HepG2 (cell line): ENCODE data around the gene ATG16L2. TPM values are rescaled to one million over a fixed set of nuclear protein-coding genes. Genes with fewer than 3 reads are reported as not detected.
A peak's percentile ranks its signal among the peaks of the same experiment; 100 is the strongest.

Experiments
- HDAC2 ChIP-seq: sonication (generic); formaldehyde crosslinking; IDR thresholded peaks from 2 replicates; pipeline ENCODE4 v1.4.0; 2020; ENCODE audit warnings: missing genetic modification reagents
- POLR2AphosphoS5 ChIP-seq: IDR thresholded peaks from 2 replicates; pipeline ENCODE4 v1.6.1; 2012; ENCODE audit warnings: low read depth, low read length
- RAD51 ChIP-seq: fragments of 450-650 bp; IDR thresholded peaks from 2 replicates; pipeline ENCODE4 v1.6.1; 2016; ENCODE audit warnings: borderline replicate concordance
- RELA ChIP-seq: sonication (generic); formaldehyde crosslinking; IDR thresholded peaks from 2 replicates; pipeline ENCODE4 v1.4.0; 2020; ENCODE audit warnings: missing genetic modification reagents
- SSRP1 ChIP-seq: IDR thresholded peaks from 2 replicates; pipeline ENCODE4 v1.6.1; 2016; ENCODE audit warnings: control low read depth
- TBL1XR1 ChIP-seq: fragments of 150-350 bp; IDR thresholded peaks from 2 replicates; pipeline ENCODE4 v1.6.1; 2014; ENCODE audit warnings: borderline replicate concordance, low read length; ENCODE audit not compliant: partially characterized antibody
- ZNF10 ChIP-seq: sonication (generic); formaldehyde crosslinking; IDR thresholded peaks from 2 replicates; pipeline ENCODE4 v1.4.0; 2020; ENCODE audit warnings: mild to moderate bottlenecking, low read depth, missing genetic modification reagents, borderline replicate concordance
- ZNF136 ChIP-seq: sonication (generic); formaldehyde crosslinking; IDR thresholded peaks from 2 replicates; pipeline ENCODE4 v1.8.1; 2022; ENCODE audit warnings: low read depth, mild to moderate bottlenecking, moderate library complexity, missing genetic modification reagents
- polyA plus RNA-seq, 8 experiments: library from polyadenylated mRNA; depleted of rRNA in 3 of 8; stranded (reverse) in 7 of 8; unstranded in 1 of 8; fragments of >200 nt; fragmentation: Illumina TruSeq in 4 of 8; extraction: Trizol in 4 of 8; gene quantifications; 2 replicates each; pipeline versions ENCODE4 v1.2.1 to v1.2.3, GENCODE V29; 2011 to 2016; ENCODE audit warnings: low read depth in 4 of 8, missing spikeins in 1 of 8, mixed read lengths in 1 of 8; ENCODE audit not compliant: insufficient read depth in 1 of 8
- total RNA-seq, 5 experiments: library from RNA; depleted of rRNA; stranded (reverse); fragments of >200 nt; fragmentation: Illumina TruSeq; extraction: Trizol; gene quantifications; 2 replicates each; pipeline ENCODE4 v1.2.3, GENCODE V29; 2016; ENCODE audit warnings: low read depth in 1 of 5
- TF ChIP-seq, protein P1 (sequence below): sonication (generic); formaldehyde crosslinking; IDR thresholded peaks from 2 replicates; pipeline ENCODE4 v1.5.0; 2020; ENCODE audit warnings: mild to moderate bottlenecking, missing genetic modification reagents
- TF ChIP-seq, protein P2 (sequence below): sonication (generic); formaldehyde crosslinking; IDR thresholded peaks from 2 replicates; pipeline ENCODE4 v1.4.0; 2020; ENCODE audit warnings: missing genetic modification reagents, borderline replicate concordance
- TF ChIP-seq, protein P3 (sequence below): fragments of 450-650 bp; IDR thresholded peaks from 2 replicates; pipeline ENCODE4 v1.6.1; 2017
- TF ChIP-seq, protein P4 (sequence below): IDR thresholded peaks from 2 replicates; pipeline ENCODE4 v1.6.1; 2016; ENCODE audit warnings: low read depth
- TF ChIP-seq, protein P5 (sequence below): sonication (generic); formaldehyde crosslinking; IDR thresholded peaks from 2 replicates; pipeline ENCODE4 v1.4.0; 2020; ENCODE audit warnings: mild to moderate bottlenecking, missing genetic modification reagents
- TF ChIP-seq, protein P6 (sequence below): sonication (generic); formaldehyde crosslinking; IDR thresholded peaks from 2 replicates; pipeline ENCODE4 v1.9.0; 2021; ENCODE audit warnings: missing genetic modification reagents, borderline replicate concordance

Gene ATG16L2
- total and polyA plus RNA-seq, 2 of the 13 experiments (the other 11 are each of a cell fraction or from before 2014, with no cell fraction given): 6.2 to 14.8 TPM

DNA sequence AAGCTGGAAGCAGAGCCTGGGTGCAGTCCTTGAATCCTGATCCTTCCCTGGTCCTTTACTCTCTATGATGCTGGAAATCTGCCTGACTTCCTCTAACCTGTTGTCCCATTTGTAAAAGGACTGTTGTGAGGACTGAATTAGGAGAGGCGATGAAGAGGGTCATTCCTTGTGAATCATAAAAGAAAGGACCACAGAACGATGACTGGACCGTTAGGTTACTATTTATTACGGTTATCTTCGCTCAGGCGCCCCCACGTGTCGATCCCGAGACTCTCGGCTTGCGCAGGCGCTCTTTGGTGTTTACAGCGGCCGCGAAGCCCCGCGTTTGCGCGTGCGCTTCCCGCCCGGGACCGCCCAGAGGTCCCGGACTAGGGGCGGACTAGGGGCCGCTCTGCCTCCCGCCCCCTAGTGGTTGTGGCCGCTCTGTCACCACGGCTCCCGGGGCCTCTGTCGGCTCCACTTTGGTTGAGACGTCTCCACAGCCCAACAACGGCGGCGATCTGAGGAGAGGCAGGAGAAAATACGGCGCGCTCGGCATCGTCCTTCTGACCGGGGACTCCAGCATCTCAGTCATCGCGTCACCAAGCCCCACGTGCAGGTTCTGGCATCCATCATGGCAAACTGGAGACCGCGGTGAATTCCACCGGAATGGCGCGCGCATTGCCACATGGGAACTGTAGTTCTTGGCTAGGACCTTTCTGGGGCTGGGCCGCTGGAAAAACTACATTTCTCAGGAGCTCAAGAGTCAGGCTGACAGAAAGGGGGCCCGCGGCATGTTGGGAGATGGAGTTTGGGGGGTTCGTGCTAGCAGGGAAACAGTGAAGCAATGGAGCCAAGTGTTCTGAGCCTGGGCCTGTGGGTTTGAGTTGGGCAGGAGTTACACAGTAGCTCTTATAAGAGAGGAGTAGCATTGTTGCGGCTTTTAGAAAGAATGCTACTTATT is 20.5 kb upstream of the ATG16L2 start, which contains the start of gene STARD10 (continued):
- TF ChIP-seq, protein P1, sequence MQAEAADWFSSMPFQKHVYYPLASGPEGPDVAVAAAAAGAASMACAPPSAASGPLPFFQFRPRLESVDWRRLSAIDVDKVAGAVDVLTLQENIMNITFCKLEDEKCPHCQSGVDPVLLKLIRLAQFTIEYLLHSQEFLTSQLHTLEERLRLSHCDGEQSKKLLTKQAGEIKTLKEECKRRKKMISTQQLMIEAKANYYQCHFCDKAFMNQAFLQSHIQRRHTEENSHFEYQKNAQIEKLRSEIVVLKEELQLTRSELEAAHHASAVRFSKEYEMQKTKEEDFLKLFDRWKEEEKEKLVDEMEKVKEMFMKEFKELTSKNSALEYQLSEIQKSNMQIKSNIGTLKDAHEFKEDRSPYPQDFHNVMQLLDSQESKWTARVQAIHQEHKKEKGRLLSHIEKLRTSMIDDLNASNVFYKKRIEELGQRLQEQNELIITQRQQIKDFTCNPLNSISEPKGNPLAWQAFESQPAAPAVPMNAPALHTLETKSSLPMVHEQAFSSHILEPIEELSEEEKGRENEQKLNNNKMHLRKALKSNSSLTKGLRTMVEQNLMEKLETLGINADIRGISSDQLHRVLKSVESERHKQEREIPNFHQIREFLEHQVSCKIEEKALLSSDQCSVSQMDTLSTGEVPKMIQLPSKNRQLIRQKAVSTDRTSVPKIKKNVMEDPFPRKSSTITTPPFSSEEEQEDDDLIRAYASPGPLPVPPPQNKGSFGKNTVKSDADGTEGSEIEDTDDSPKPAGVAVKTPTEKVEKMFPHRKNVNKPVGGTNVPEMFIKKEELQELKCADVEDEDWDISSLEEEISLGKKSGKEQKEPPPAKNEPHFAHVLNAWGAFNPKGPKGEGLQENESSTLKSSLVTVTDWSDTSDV (CRISPR knock-in tag): no peak
- TF ChIP-seq, protein P2, sequence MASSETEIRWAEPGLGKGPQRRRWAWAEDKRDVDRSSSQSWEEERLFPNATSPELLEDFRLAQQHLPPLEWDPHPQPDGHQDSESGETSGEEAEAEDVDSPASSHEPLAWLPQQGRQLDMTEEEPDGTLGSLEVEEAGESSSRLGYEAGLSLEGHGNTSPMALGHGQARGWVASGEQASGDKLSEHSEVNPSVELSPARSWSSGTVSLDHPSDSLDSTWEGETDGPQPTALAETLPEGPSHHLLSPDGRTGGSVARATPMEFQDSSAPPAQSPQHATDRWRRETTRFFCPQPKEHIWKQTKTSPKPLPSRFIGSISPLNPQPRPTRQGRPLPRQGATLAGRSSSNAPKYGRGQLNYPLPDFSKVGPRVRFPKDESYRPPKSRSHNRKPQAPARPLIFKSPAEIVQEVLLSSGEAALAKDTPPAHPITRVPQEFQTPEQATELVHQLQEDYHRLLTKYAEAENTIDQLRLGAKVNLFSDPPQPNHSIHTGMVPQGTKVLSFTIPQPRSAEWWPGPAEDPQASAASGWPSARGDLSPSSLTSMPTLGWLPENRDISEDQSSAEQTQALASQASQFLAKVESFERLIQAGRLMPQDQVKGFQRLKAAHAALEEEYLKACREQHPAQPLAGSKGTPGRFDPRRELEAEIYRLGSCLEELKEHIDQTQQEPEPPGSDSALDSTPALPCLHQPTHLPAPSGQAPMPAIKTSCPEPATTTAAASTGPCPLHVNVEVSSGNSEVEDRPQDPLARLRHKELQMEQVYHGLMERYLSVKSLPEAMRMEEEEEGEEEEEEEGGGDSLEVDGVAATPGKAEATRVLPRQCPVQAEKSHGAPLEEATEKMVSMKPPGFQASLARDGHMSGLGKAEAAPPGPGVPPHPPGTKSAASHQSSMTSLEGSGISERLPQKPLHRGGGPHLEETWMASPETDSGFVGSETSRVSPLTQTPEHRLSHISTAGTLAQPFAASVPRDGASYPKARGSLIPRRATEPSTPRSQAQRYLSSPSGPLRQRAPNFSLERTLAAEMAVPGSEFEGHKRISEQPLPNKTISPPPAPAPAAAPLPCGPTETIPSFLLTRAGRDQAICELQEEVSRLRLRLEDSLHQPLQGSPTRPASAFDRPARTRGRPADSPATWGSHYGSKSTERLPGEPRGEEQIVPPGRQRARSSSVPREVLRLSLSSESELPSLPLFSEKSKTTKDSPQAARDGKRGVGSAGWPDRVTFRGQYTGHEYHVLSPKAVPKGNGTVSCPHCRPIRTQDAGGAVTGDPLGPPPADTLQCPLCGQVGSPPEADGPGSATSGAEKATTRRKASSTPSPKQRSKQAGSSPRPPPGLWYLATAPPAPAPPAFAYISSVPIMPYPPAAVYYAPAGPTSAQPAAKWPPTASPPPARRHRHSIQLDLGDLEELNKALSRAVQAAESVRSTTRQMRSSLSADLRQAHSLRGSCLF: no peak
- no peak for TF ChIP-seq SSRP1 (CRISPR knock-in tag)
- TF ChIP-seq, protein P3, sequence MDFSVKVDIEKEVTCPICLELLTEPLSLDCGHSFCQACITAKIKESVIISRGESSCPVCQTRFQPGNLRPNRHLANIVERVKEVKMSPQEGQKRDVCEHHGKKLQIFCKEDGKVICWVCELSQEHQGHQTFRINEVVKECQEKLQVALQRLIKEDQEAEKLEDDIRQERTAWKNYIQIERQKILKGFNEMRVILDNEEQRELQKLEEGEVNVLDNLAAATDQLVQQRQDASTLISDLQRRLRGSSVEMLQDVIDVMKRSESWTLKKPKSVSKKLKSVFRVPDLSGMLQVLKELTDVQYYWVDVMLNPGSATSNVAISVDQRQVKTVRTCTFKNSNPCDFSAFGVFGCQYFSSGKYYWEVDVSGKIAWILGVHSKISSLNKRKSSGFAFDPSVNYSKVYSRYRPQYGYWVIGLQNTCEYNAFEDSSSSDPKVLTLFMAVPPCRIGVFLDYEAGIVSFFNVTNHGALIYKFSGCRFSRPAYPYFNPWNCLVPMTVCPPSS: no peak
- TF ChIP-seq, protein P4, sequence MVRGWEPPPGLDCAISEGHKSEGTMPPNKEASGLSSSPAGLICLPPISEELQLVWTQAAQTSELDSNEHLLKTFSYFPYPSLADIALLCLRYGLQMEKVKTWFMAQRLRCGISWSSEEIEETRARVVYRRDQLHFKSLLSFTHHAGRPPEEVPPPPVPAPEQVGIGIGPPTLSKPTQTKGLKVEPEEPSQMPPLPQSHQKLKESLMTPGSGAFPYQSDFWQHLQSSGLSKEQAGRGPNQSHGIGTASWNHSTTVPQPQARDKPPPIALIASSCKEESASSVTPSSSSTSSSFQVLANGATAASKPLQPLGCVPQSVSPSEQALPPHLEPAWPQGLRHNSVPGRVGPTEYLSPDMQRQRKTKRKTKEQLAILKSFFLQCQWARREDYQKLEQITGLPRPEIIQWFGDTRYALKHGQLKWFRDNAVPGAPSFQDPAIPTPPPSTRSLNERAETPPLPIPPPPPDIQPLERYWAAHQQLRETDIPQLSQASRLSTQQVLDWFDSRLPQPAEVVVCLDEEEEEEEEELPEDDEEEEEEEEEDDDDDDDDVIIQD (CRISPR knock-in tag): no peak
- TF ChIP-seq, protein P5, sequence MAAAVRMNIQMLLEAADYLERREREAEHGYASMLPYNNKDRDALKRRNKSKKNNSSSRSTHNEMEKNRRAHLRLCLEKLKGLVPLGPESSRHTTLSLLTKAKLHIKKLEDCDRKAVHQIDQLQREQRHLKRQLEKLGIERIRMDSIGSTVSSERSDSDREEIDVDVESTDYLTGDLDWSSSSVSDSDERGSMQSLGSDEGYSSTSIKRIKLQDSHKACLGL (CRISPR knock-in tag): no peak
- TF ChIP-seq RAD51: no peak
- no peak for TF ChIP-seq RELA (CRISPR knock-in tag)
- no peak; the same call in 1 of the 2 replicates for TF ChIP-seq HDAC2 (CRISPR knock-in tag)
- no peak for TF ChIP-seq ZNF10 (CRISPR knock-in tag)
- TF ChIP-seq, protein P6, sequence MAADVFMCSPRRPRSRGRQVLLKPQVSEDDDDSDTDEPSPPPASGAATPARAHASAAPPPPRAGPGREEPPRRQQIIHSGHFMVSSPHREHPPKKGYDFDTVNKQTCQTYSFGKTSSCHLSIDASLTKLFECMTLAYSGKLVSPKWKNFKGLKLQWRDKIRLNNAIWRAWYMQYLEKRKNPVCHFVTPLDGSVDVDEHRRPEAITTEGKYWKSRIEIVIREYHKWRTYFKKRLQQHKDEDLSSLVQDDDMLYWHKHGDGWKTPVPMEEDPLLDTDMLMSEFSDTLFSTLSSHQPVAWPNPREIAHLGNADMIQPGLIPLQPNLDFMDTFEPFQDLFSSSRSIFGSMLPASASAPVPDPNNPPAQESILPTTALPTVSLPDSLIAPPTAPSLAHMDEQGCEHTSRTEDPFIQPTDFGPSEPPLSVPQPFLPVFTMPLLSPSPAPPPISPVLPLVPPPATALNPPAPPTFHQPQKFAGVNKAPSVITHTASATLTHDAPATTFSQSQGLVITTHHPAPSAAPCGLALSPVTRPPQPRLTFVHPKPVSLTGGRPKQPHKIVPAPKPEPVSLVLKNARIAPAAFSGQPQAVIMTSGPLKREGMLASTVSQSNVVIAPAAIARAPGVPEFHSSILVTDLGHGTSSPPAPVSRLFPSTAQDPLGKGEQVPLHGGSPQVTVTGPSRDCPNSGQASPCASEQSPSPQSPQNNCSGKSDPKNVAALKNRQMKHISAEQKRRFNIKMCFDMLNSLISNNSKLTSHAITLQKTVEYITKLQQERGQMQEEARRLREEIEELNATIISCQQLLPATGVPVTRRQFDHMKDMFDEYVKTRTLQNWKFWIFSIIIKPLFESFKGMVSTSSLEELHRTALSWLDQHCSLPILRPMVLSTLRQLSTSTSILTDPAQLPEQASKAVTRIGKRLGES (CRISPR knock-in tag): no peak
- TF ChIP-seq TBL1XR1: no peak
- TF ChIP-seq ZNF136 (CRISPR knock-in tag): peak; percentile 90
- TF ChIP-seq POLR2AphosphoS5: peak; percentile 55
